ENCODE measurements around the gene LRRC43.

Gene LRRC43, protein sequence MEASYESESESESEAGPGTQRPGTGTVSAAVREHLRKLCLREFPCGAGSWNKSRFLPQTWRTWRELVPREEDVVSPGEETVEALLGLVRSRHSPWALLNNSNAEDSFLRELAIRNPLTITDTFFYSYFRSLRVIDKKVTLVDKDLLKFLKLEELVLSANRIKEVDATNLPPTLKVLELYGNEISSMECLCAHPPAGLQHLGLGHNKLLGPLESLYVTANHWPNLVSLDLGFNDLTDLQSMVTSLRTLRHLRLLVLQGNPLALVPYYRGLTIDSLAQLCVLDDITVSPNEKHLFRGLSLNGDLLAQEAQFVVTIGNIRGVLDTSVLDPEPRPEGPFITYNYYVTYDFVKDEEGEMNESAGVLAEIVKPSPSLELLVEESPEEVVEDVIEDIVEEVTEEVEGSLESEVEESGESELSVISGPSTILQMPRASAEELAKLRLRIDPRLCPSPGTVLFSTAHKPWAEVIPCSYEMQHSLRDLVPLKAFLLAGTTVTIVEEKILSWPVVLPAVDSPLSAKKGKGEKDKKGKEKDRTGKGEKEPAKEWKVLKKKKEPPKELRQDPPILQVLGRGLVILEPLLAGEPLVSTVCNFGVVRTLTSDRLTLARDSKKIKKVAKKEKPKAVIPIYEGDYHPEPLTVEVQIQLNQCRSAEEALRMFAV

DNA sequence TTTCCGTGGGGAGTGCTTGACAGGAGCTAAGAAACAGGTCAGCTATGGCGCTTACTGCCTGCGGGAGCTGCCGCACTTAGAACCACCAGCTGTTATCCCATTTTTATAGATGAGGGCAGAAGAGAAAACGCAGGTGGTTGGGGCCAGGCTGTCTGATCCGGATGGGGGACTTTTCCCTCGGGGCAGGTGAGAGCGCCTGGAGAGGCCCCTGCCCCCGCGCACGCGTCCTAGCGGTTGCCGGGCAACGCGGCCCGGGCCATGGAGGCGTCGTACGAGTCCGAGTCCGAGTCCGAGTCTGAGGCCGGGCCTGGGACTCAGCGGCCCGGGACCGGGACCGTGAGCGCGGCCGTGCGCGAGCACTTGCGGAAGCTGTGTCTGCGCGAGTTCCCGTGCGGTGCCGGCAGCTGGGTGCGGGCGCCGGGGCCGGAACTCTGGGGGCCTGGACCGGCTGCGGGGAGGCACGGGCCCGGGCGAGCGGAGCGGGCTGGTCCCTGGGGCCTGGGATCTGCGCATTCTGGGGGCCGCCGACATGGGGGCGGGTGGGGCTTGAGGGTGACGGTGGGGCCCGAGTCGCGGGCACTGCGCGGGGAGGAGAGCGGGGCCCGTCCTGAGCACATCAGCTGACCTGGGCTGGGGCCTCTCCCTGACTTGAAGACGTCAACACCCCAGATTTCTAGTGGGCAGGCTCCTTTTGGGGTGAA, at the start of gene LRRC43:
TSS of gene LRRC43 (plus strand) at position 237 of the 701 bp plus-strand sequence. CDS start at position 259, 22 bp downstream.
- no peak for DNase-seq

DNA sequence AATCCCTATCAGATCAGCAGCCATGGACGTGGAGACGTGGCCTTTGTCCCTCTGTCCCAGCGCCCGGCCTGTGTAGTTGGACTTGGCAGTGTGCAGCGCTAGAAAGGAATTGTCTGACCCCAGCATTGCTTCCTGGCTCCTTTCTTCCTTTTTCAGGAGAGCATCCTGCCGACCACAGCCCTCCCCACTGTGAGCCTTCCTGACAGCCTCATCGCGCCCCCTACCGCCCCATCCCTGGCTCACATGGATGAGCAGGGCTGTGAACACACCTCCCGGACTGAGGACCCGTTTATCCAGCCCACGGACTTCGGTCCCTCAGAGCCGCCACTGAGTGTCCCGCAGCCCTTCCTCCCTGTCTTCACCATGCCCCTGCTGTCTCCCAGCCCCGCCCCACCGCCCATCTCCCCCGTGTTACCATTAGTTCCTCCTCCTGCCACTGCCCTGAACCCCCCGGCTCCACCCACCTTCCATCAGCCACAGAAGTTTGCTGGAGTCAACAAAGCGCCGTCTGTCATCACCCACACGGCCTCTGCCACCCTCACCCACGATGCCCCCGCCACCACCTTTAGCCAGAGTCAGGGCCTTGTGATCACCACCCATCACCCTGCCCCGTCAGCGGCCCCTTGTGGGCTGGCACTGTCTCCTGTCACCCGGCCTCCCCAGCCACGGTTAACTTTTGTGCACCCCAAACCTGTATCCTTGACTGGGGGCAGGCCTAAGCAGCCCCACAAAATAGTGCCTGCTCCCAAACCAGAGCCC, 49.6 kb upstream of the LRRC43 start:
- no peak for DNase-seq

DNA sequence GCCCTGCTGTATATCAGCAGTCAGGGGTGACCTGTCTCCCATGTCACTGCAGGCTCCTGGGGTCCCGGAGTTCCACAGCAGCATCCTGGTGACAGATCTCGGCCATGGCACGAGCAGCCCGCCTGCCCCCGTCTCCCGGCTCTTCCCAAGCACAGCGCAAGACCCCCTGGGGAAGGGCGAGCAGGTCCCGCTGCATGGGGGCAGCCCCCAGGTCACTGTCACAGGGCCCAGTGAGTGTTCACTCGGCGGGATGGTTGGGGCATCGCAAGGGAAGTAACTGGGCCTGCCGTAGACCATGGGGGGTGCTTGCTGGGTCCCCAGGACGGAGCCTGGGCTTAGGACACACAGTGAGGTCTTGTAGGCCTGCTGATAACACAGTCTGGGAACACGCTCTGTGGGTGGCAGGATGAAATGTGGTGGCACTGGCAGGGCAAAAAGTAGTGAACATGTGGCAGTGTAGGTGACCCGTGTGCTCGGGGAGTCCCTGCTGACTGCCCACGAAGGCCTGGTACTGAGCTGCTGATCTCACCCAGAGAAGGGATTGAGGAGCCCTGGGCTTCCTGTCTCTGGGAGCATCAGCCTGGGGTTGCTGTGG, 47.4 kb upstream of the LRRC43 start:
- no peak for DNase-seq

DNA sequence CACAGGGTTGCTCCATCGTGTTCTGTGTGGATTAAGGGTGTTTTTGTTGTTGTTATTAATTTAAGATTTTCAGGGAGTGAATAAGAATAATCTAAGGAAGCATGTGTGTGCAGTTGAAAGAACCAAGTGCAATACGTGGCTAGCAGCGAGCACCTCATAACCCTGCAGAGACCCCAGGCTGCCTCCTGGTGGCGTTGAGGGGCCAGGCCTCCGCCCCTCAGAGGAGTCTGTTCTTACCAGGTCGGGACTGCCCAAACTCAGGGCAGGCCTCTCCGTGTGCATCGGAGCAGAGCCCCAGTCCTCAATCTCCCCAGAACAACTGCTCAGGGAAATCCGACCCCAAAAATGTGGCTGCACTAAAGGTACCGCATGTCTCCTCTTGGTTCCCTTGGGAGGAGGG, 45.7 kb upstream of the LRRC43 start:
- no peak for DNase-seq

DNA sequence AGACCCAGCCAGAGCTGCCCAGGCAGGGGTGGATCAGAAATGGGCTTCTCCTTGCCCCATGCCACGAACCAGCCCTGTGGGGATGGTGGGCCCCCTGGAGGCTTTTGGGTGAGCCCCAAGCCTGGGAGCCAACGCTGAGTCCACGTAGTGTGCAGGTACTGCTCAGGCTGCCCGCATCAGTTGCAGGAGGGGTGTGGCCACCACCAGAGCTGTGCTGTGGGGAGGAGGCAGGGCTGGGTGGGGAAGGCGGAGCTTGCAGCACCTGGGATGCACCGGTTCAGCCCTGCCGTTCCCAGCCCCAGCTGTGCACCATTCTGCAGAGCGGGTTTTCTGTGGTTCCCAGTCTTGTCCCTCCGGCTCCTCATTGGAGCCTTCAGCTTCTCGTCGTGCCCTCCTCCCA, 45.2 kb upstream of the LRRC43 start:
- no peak for DNase-seq

DNA sequence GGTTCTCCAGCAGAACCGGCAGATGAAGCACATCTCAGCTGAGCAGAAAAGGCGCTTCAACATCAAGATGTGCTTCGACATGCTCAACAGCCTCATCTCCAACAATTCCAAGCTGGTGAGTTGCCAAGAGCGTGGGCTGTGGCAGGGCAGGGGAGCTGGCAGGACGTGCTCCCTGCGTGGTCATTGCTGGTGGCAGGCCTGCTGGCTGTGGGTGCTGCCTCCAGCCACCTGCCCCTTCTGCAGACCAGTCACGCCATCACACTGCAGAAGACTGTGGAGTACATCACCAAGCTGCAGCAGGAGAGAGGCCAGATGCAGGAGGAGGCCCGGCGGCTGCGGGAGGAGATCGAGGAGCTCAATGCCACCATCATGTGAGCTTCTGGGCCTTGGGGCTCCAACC, 44.7 kb upstream of the LRRC43 start:
- no peak for DNase-seq

DNA sequence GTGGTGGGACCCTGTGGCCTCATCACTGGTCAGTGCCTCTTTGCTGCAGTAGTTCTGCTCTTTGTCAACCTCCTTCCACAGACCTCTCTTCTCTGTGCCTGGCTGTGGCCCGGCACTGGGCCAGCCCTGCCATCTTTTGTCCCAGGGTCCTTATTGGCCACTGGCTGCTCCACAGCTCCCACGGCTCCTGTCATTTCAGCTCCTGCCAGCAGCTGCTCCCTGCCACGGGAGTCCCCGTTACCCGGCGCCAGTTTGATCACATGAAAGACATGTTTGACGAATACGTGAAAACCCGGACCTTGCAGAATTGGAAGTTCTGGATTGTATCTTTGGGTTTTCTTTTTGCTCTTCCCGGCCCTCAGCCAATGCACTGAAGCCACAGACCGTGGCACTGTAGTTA, 44.3 kb upstream of the LRRC43 start:
- DNase-seq, result no peak

DNA sequence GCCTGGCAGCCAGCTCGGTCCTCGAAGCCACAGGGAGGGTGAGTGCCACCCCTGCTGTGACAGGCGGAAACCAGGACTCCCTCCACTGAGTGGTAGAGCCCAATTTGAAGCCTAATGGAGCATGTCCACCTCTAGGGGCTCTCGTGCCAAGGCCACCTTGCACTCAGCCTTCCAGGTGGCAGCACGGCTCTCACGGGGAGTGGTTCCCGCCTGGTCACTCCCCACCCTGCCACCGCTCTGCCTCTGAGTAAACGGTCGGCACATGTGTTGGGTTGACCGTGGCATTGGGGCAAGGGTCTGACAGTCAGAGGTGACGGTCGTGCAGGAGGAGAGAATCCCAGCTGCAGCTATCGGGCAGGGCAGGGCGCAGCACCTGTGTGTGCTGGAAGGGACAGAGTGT, 43.7 kb upstream of the LRRC43 start:
- no peak for DNase-seq

DNA sequence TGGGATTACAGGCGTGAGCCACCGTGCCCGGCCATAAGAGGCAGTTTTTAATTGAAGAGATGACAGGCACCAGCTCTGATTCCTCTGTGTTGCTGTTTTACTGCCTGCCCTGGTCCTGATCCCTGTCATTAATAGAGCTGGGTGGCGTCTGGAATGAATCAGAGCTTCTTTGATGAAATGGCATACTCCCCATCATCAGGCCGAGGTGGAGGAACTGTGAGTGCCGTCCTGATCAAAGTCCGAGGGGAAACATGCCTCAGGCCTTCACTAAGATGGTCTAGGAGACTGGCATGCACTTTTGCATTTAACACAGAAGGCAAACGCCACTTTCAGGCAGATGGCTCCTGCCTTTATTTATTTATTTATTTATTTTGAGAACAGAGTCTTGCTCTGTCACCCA, 43.0 kb upstream of the LRRC43 start:
- DNase-seq, result no peak

DNA sequence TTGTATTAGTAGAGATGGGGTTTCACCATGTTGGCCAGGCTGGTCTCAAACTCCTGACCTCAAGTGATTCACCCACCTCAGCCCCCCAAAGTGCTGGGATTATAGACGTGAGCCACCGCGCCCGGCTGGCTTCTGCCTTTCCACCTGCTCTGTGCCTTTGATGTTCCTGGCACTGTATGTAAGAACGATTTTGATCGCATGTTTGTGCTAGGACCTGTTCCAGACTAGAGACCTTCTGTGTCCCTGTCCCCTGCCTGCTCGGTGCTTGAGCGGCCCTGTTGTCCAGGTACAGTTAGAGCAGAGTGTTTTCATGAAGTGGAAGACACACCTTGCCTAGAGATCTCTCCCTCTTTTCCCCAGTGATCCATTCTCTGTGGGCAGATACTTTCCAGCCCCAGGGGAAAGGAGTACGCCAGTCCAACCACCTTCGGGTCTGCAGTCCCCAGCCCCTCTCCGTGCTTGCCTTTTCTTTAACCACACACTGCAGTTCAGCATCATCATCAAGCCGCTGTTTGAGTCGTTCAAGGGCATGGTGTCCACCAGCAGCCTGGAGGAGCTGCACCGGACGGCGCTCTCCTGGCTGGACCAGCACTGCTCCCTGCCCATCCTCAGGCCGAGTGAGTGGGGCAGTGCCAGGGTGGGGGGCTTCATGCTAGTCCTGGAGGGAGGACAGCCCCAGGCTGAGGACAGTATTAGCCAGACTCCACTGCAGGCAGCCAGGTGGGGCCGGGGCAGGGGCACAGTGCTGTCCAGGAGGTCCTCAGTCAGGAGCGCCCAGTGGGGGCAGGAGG, 42.3 kb upstream of the LRRC43 start:
- DNase-seq, result no peak

DNA sequence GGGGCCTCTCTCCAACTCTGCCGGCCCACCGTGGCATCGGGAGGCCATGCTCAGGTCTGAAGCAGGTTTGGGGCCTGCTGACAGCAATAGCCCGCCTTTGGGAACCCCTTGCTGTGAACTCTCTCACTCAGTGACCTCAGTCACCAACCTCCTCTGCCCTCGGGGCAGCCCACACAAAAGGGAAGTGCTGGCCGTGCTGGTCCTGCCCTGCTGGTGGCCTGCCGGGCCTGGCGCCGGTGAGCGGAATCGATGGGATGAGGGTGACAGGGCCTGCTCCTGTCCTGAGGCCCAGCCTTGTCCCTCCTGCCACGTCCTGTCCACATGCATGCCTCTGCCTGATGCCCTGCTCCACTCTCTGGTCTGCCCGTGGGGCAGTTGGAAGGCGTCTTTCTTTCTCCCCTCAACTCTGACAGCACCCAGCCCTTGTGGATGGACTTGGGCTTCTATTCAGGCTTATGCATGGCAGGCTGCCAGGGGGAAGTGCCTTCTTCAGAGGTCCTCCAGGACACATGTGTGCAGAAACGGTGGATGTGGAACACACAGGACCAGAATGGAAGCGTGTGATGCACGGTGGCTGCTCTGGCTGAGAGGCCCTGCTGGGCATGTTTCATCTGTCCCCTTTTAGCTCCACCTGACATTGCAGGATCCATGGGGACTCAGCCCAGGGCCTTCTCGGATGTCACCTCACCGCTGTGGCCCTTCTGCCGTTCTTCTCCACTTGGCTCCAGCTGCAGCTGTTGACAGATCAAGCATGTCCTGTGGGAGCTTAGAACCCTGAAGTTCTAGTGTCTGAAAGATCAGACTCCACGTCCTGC, 40.8 kb upstream of the LRRC43 start:
- no peak for DNase-seq

DNA sequence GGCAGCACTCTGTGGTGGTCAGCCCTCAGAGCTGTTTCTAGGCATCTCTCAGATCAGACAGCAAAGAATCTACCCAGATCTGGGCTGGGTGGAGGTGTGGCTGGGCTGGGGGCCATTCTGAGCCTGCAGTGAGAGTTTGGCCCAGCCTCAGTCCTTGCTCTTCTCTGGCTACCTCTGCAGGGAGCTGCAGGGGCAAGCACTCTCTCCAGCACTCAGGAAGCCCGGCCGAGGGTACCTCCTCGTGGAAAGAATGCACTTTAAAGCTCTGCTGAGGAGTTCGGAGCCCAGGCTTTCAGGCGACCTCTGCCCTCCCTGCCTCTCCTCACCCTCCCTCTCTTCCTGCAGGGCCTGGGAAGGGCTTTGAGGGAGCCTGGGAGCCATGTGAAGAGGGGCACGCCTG, 40.1 kb upstream of the LRRC43 start:
- DNase-seq, result no peak

DNA sequence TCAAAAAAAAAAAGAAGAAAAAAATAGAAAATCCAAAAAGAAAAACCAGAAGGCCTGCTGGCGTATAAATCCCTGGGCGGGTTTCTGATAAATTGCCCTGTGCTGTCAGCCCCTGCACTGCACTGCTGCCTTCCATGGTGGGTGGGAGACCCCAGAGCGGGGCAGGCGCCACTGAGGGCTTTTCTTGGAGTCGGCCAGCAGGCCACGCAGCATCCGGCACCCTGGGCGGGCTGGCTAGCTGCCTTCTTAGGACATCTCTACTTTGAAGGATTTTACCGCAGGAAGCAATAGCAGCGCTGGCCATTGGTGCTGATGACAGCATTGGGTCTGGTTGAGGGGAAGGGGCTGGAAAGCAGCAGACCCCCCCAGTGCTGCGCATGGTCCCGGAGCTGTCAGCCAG, 38.0 kb upstream of the LRRC43 start:
- DNase-seq, result no peak

DNA sequence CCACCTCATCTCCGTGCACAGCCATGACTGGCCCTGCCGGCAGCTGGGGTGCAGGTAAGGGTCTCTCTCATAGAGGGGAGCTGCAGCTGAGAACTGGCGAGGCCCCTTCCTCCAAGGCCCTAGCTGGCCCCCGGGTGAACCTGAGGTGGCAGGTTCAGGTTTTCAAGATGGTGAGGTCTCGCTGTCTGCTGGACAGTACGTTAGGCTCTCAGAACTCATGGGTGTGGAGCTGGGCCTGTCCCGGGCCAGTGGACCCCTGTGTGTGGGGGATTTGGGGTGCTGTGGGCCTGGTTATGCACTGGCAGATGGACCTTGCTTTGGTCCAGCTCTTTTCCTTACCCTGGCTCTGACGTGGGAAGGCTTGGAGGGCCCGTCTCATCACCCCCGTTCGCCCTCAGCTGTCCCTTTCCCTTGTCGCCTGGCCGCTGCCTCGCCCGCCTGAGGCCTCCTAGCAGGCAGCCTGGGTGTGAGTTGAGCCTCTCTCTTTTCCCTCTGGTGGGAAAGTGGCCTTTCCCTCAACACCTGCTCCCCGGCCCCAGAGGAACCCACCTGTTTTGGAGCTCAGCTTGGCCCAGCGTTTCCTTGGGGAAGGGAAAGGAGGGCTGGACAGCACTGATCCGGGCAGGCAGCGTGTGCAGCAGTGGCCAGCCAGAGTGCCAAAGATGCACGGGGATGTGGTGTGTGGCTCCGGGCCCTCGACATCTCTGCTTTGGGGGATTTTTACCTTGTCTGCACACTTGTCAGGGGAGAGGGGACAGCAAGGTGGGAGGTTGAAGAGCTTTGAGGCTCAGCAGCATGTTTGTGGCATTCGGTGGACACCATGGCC, 37.2 kb upstream of the LRRC43 start:
- DNase-seq, result no peak

DNA sequence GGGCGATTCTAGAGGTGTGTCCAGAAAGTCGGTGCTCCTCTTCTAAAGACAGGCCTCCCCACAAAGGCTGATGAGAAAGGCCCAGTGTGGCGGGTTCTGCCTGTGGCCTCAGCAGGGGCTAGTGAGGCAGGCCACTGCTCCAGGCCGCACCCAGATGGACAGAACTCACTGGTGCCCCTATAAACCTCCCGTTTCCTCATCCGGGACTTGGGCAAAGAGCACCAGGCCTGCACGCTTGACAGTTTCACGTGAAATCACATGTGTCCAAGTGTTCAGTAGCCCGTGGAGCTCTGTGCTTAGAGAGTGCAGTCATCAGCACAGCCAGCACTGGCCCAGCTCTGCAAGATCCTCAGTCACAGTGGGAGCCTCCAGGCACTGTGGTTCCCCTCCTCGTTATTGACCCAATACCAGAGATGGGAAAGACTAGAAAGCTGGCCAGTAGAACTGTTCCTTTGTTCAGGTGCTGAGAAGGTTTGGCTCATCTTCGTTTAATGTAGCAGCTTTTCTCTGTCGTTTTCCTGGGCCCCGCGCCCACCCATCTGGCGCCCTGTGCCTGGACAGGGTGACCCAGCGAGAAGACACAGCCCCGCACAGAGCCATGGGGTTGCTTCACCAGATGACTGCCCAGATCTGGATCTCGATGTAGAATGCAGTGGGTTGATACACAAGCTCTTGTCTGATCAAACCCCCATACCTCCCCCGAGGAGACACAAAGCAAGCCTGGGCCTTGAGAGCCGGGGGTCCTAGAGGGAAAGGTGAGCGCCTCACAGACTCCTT, 35.2 kb upstream of the LRRC43 start:
- no peak for DNase-seq

DNA sequence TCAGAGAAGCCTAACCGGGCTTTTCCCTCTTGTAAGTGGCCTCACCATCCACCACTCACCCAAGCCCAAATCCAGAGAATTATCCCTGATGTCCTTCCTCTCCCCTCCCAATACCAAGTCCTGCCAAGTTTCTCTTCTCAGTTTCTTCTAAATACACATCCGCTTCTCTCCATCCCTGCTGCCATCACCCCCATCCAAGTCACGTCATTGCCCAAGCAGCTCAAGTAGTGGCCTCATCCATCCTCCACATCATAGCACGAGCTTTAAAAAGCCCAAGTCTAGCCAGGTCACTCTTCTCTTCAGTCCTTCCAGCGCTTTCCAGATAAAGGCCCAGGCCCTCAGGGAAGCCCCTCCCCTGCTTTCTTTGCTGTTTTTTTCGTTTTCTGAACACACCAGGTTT, 34.3 kb upstream of the LRRC43 start:
- no peak for DNase-seq

DNA sequence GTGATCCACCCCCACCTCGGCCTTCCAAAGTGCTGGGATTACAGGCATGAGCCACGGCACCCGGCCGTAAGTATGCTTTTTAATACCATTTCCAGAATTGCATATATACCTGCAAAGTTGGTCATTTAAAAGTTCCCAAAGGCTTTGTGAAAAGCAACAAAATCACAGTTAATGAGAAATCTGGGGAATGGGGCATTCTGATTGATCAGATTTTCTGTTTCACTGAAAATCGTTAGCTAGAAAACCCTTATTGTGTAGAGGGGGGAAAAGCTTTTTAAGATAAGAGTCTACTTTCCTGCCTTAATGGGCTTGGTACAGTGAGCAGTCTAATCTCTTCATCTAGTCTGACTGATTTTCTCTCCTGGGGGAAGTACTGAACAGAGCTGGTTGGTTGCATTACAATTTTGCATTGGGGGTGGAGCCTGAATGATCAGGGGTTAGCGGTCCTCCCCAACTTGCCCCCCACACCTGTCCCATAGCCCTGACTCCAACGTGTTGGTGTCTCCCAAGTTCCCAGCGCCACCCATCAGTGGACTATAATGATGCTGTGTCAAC, 32.7 kb upstream of the LRRC43 start:
- no peak for DNase-seq

DNA sequence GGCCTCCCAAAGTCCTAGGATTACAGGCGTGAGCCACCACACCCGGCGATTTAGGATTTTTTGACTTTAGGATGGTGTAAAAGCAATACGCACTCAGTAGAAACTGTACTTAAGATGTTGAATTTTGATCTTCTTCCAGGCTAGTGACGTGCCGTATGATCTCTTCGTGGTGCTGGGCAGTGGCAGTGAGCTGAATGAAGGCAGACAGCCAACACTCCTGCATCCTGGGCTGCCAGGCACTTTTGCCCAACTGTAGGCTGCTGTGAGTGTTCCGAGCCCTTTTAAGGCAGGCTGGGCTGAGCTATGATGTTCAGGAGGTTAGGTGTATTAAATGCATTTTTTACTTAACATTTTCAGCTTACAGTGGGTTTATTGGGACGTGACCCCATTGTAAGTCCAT, 30.2 kb upstream of the LRRC43 start:
- no peak for DNase-seq

DNA sequence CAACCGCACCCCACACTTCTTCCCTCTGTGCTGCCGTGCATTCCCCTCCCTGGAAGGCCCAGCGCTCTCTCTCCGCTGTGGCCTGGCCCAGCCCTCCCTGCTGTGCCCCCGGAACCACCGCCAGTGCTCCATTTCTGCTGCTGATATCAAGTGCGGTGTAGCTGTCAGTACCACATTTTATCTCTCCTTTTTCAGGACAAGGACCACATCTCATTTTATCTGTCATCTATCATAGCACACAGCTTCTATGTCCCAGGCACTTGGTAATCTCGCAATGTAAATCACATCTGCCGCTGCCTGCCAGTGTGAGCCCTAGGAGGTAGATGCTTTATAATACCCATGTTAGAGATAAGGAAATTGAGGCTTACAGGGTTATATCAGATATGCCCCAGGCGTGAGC, 27.2 kb upstream of the LRRC43 start:
- no peak for DNase-seq

Data from activated CD4-positive, alpha-beta T cell treated with anti-CD3 and anti-CD28 coated beads, Interleukin-10, Interleukin-2, amounts not matched to agents 100 ng/mL and 50 ng/mL, durations not matched to agents 16 hours and 8 hours (primary cell).